Measurements from ENCODE around the gene STRN3.

DNA sequence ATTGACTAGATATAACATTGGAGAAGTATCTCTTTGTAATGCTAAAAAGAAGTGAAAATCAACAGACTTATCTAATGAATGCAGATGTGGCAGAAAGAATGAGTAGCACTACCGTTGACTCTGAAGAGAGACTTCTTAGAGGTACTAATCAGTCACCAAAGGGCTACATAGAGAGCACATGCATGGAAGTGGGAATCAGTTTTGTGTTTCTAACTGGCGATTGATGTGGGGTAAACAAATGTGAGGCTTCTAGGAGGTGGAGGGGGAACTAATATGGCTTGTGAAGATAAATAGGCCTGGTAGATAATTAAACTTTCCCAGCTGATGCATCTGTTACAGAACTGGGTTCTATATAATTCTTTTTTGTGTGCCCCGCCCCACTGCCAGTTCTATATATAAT lies 141.3 kb downstream of the STRN3 start:
- no peak for TF ChIP-seq EP300 (IDR thresholded peaks at IDR 0.05)
- no peak for TF ChIP-seq CTCF (IDR thresholded peaks at IDR 0.05)
- no peak for TF ChIP-seq POLR2A (IDR thresholded peaks at IDR 0.05)
